ENCODE measurements around the gene TRIM62. TPM values are rescaled to one million over a fixed set of nuclear protein-coding genes. Genes with fewer than 3 reads are reported as not detected.

Gene TRIM62
- total and polyA plus RNA-seq, 3 donors from 2014 or later = 6.0 to 8.8 (median 6.2) TPM

GRCh38 chr1:33143176-33143575, 38.7 kb downstream of the TRIM62 start:
- H3K4me1 ChIP-seq = peaks cover 8% of the 10 kb centered on the region
- H3K36me3 ChIP-seq (ENCODE audit: low read depth, missing control alignments) = no peaks in the 10 kb centered on the region
- no peak for TF ChIP-seq POLR2A (IDR thresholded peaks at IDR 0.05)
- TF ChIP-seq CTCF (IDR thresholded peaks at IDR 0.05) = no peak
- DNase-seq = no peak
- H3K9me3 ChIP-seq = no peaks in the 10 kb centered on the region
- H3K27ac ChIP-seq = no peak overlapping the region
- H3K27me3 ChIP-seq = no peaks in the 10 kb centered on the region
- intact Hi-C loops (cut with DNase I; ENCODE audit: low total_unique reads) = no loop called here
- 45 to 55% methylated on average over 4 of the region's 4 CpGs for WGBS, 2 donors
- H3K4me3 ChIP-seq = no peak overlapping the region

- TF ChIP-seq CTCF (IDR thresholded peaks at IDR 0.05) (no peak), POLR2A (IDR thresholded peaks at IDR 0.05) (no peak)
- Histone ChIP-seq H3K4me3 (no peak overlapping the region), H3K36me3 (ENCODE audit: low read depth, missing control alignments) (no peaks in the 10 kb centered on the region), H3K27me3 (no peaks in the 10 kb centered on the region), H3K27ac (no peak overlapping the region), H3K4me1 (peaks cover 8% of the 10 kb centered on the region), H3K9me3 (no peaks in the 10 kb centered on the region)
- WGBS, 2 donors = 74 to 79% methylated on average over 7 of the region's 7 CpGs
- DNase-seq = no peak
- intact Hi-C loops (cut with DNase I; ENCODE audit: low total_unique reads) = no loop called here
Measured at GRCh38 chr1:33142483-33143064, 39.3 kb downstream of the TRIM62 start.

GRCh38 chr1:33141781-33142180, 40.1 kb downstream of the TRIM62 start:
- H3K4me3 ChIP-seq = no peak overlapping the region
- H3K9me3 ChIP-seq = no peaks in the 10 kb centered on the region
- no peak for DNase-seq
- WGBS, 2 donors = 68 to 77% methylated on average over 3 of the region's 3 CpGs
- TF ChIP-seq CTCF (IDR thresholded peaks at IDR 0.05) (no peak), POLR2A (IDR thresholded peaks at IDR 0.05) (no peak)
- no peaks in the 10 kb centered on the region for H3K36me3 ChIP-seq (ENCODE audit: low read depth, missing control alignments)
- intact Hi-C loops (cut with DNase I; ENCODE audit: low total_unique reads) = no loop called here
- peaks cover 8% of the 10 kb centered on the region for H3K4me1 ChIP-seq
- no peak overlapping the region for H3K27ac ChIP-seq
- no peaks in the 10 kb centered on the region for H3K27me3 ChIP-seq

- intact Hi-C loops (cut with DNase I; ENCODE audit: low total_unique reads) = no loop called here
- DNase-seq = no peak
- WGBS, 2 donors = 71 to 90% methylated on average over 2 of the region's 2 CpGs
- TF ChIP-seq CTCF (IDR thresholded peaks at IDR 0.05) = no peak
- TF ChIP-seq POLR2A (IDR thresholded peaks at IDR 0.05) = no peak
- Histone ChIP-seq H3K4me3 (no peak overlapping the region), H3K27ac (no peak overlapping the region), H3K4me1 (peaks cover 8% of the 10 kb centered on the region), H3K9me3 (no peaks in the 10 kb centered on the region), H3K27me3 (no peaks in the 10 kb centered on the region), H3K36me3 (ENCODE audit: low read depth, missing control alignments) (no peaks in the 10 kb centered on the region)
Measured at GRCh38 chr1:33141216-33141615, 40.6 kb downstream of the TRIM62 start.

All from testis (tissue), 3 donors.